HL-60 (cell line): Measurements from ENCODE around the gene CXCL16.

Experiments used
- CTCF ChIP-seq: IDR thresholded peaks from one replicate; pipeline ENCODE4 v1.5.1; 2011; ENCODE audit warnings: low read length, control low read depth, inconsistent platforms; ENCODE audit not compliant: insufficient read depth
- GABPA ChIP-seq: IDR thresholded peaks from 2 replicates; pipeline ENCODE4 v1.6.1; 2012; ENCODE audit warnings: low read depth
- POLR2AphosphoS5 ChIP-seq: IDR thresholded peaks from 2 replicates; pipeline ENCODE4 v1.6.1; 2012; ENCODE audit warnings: low read depth
- REST ChIP-seq: IDR thresholded peaks from 2 replicates; pipeline ENCODE4 v1.6.1; 2012; ENCODE audit warnings: low read depth; ENCODE audit not compliant: insufficient replicate concordance
- SPI1 ChIP-seq: IDR thresholded peaks from 2 replicates; pipeline ENCODE4 v1.6.1; 2012; ENCODE audit warnings: low read depth, mild to moderate bottlenecking, borderline replicate concordance

- TF ChIP-seq CTCF: no peak
- no peak for TF ChIP-seq POLR2AphosphoS5
- no peak for TF ChIP-seq REST
- TF ChIP-seq SPI1: no peak
- no peak for TF ChIP-seq GABPA
Observed at GRCh38 chr17:4703330-4703691, 36.4 kb downstream of the CXCL16 start.
